HCT116 (cell line): Measurements from ENCODE around the gene WNK1. TPM values are rescaled to one million over a fixed set of nuclear protein-coding genes. Genes with fewer than 3 reads are reported as not detected.

ENCODE experiments used
- ATAC-seq: fragments of 200-7000 bp; cut with Tn5 transposase; 2 replicates; pipeline ENCODE4 v1.9.1; 2020; ENCODE audit warnings: mild to moderate bottlenecking, moderate library complexity
- BruUV-seq: library from RNA; stranded (reverse); fragments of 400-500 nt; replicated peaks from 2 replicates; lab custom pipeline; 2021; lab: Mats Ljungman, UMichigan
- CTCF ChIA-PET: fragments of 300-600 bp; sonication (Branson Sonifier 250); formaldehyde crosslinking; loops from one replicate; lab custom pipeline; 2021; ENCODE audit warnings: antibody characterized with exemption; lab: Charles Lee
- POLR2A ChIA-PET: fragments of 300-600, 350-600 bp; sonication (Branson Sonifier 250); formaldehyde crosslinking; loops from one replicate; lab custom pipeline; 2021; ENCODE audit warnings: antibody characterized with exemption; lab: Charles Lee
- RAD21 ChIA-PET, 2 experiments: fragments of 300-600 bp; sonication (Branson Sonifier 250); formaldehyde crosslinking; loops; one replicate each; lab custom pipeline; 2023; ENCODE audit warnings: low total read pairs in 2 of 2; ENCODE audit not compliant: uncharacterized antibody in 2 of 2, unreplicated experiment in 2 of 2, low non-redundant PET in 1 of 2; lab: Charles Lee
- DNase-seq: peaks from one replicate; pipeline ENCODE4 v3.0.0-alpha.2; 2010; ENCODE audit warnings: low read depth, low spot score
- H2AFZ ChIP-seq: fragments of 200-600 bp; shearing (Covaris generic), sonication (generic); 2 replicates; pipeline ENCODE4 v1.6.1; 2017; ENCODE audit warnings: low read depth, mixed run types, mixed read lengths, antibody characterized with exemption, low read length; ENCODE audit not compliant: poor library complexity, severe bottlenecking
- H3K27ac ChIP-seq: 2 replicates; pipeline ENCODE4 v1.5.1; 2012; ENCODE audit warnings: low read depth, low read length
- H3K27me3 ChIP-seq: fragments of 200-600 bp; sonication (generic); 2 replicates; pipeline ENCODE4 v1.6.1; 2016; ENCODE audit warnings: mixed run types, low read length, mixed read lengths; ENCODE audit not compliant: insufficient read depth
- H3K36me3 ChIP-seq, 2 experiments: fragments of 200-500 bp in 1 of 2; fragments of 200-600 bp in 1 of 2; sonication (Bioruptor generic) in 1 of 2; sonication (generic) in 1 of 2; 2 replicates each; pipeline versions ENCODE4 v1.5.1 to v1.6.1; 2014 to 2016; ENCODE audit warnings: low read length in 2 of 2, inconsistent platforms in 1 of 2, mixed read lengths in 1 of 2, mixed run types in 1 of 2; ENCODE audit not compliant: insufficient read depth in 2 of 2, control insufficient read depth in 1 of 2
- H3K4me1 ChIP-seq, 2 experiments: fragments of 200-600 bp in 1 of 2; sonication (generic) in 1 of 2; 2 replicates each; pipeline versions ENCODE4 v1.5.1 to v1.6.1; 2012 to 2017; ENCODE audit warnings: low read length in 2 of 2, inconsistent platforms in 1 of 2, mild to moderate bottlenecking in 1 of 2, mixed read lengths in 1 of 2, mixed run types in 1 of 2, moderate library complexity in 1 of 2; ENCODE audit not compliant: insufficient read depth in 2 of 2, control insufficient read depth in 1 of 2
- H3K4me2 ChIP-seq: fragments of 200-600 bp; sonication (generic); 2 replicates; pipeline ENCODE4 v1.6.1; 2017; ENCODE audit warnings: mixed run types, low read length, mixed read lengths
- H3K4me3 ChIP-seq, 2 experiments: fragments of 200-600 bp in 1 of 2; sonication (generic) in 1 of 2; replicated peaks in 1 of 2; 2 replicates each; pipeline ENCODE4 v1.5.1; 2011 to 2016; ENCODE audit warnings: low read length in 2 of 2, control low read depth in 1 of 2, low read depth in 1 of 2, mild to moderate bottlenecking in 1 of 2, mixed read lengths in 1 of 2, mixed run types in 1 of 2
- H3K79me2 ChIP-seq: fragments of 200-600 bp; sonication (generic); 2 replicates; pipeline ENCODE4 v1.6.1; 2017; ENCODE audit warnings: mild to moderate bottlenecking, mixed run types, low read length, moderate library complexity, mixed read lengths; ENCODE audit not compliant: insufficient read depth
- H3K9ac ChIP-seq: fragments of 200-600 bp; sonication (generic); 2 replicates; pipeline ENCODE4 v1.6.1; 2016; ENCODE audit warnings: low read length, mixed read lengths
- H3K9me2 ChIP-seq: fragments of 200-600 bp; sonication (generic), shearing (Covaris generic); 2 replicates; pipeline ENCODE4 v1.6.1; 2017; ENCODE audit warnings: mixed run types, mild to moderate bottlenecking, moderate library complexity; ENCODE audit not compliant: insufficient read depth
- H3K9me3 ChIP-seq, 2 experiments: fragments of 200-500 bp in 1 of 2; fragments of 200-600 bp in 1 of 2; sonication (Bioruptor generic) in 1 of 2; sonication (generic) in 1 of 2; 2 replicates each; pipeline ENCODE4 v1.6.1; 2014 to 2017; ENCODE audit warnings: low read length in 2 of 2, mixed read lengths in 2 of 2, inconsistent platforms in 1 of 2, low read depth in 1 of 2, mild to moderate bottlenecking in 1 of 2, mixed run types in 1 of 2, moderate library complexity in 1 of 2; ENCODE audit not compliant: control insufficient read depth in 1 of 2, insufficient read depth in 1 of 2
- H4K20me1 ChIP-seq: fragments of 200-600 bp; sonication (generic), shearing (Covaris generic); 2 replicates; pipeline ENCODE4 v1.6.1; 2017; ENCODE audit warnings: mixed run types, mild to moderate bottlenecking, moderate library complexity; ENCODE audit not compliant: insufficient read depth
- ATF3 ChIP-seq: IDR thresholded peaks from 2 replicates; pipeline ENCODE4 v1.6.1; 2012
- CBX3 ChIP-seq: IDR thresholded peaks from 2 replicates; pipeline ENCODE4 v1.6.1; 2012; ENCODE audit warnings: low read depth
- CEBPB ChIP-seq: IDR thresholded peaks from 2 replicates; pipeline ENCODE4 v1.6.1; 2012; ENCODE audit warnings: low read depth
- EZH2 ChIP-seq: fragments of 200-600 bp; sonication (generic); IDR thresholded peaks from 2 replicates; pipeline ENCODE4 v1.6.1; 2017; ENCODE audit warnings: antibody characterized with exemption, mixed run types
- FOSL1 ChIP-seq: IDR thresholded peaks from 2 replicates; pipeline ENCODE4 v1.6.1; 2012; ENCODE audit warnings: low read depth
- JUND ChIP-seq: IDR thresholded peaks from 2 replicates; pipeline ENCODE4 v1.6.1; 2012
- POLR2A ChIP-seq: IDR thresholded peaks from 2 replicates; pipeline ENCODE4 v1.7.0; 2011; ENCODE audit warnings: borderline replicate concordance; ENCODE audit not compliant: insufficient read depth, insufficient read length; ENCODE audit errors: extremely low read depth
- POLR2AphosphoS5 ChIP-seq: IDR thresholded peaks from 2 replicates; pipeline ENCODE4 v1.6.1; 2011; ENCODE audit warnings: mild to moderate bottlenecking, low read depth, low read length, moderate library complexity
- RAD21 ChIP-seq: IDR thresholded peaks from 2 replicates; pipeline ENCODE4 v1.6.1; 2012; ENCODE audit warnings: low read depth, mild to moderate bottlenecking
- REST ChIP-seq: IDR thresholded peaks from 2 replicates; pipeline ENCODE4 v1.6.1; 2012; ENCODE audit warnings: low read depth
- SIN3A ChIP-seq: IDR thresholded peaks from 2 replicates; pipeline ENCODE4 v1.6.1; 2012; ENCODE audit warnings: low read depth
- SP1 ChIP-seq: IDR thresholded peaks from 2 replicates; pipeline ENCODE4 v1.6.1; 2012; ENCODE audit warnings: low read depth
- SRF ChIP-seq: IDR thresholded peaks from 2 replicates; pipeline ENCODE4 v1.6.1; 2012; ENCODE audit warnings: low read depth
- TCF7L2 ChIP-seq: IDR thresholded peaks from 2 replicates; pipeline ENCODE4 v1.7.0; 2011; ENCODE audit warnings: borderline replicate concordance, inconsistent platforms; ENCODE audit not compliant: insufficient read depth, insufficient read length; ENCODE audit errors: extremely low read depth
- YY1 ChIP-seq: IDR thresholded peaks from 2 replicates; pipeline ENCODE4 v1.6.1; 2011; ENCODE audit warnings: low read length, low read depth, moderate library complexity, mild to moderate bottlenecking; ENCODE audit not compliant: insufficient replicate concordance; ENCODE audit errors: extremely low read depth
- ZBTB33 ChIP-seq: IDR thresholded peaks from 2 replicates; pipeline ENCODE4 v1.6.1; 2011; ENCODE audit warnings: mild to moderate bottlenecking, low read length, moderate library complexity; ENCODE audit not compliant: insufficient replicate concordance; ENCODE audit errors: extremely low read depth
- ZFX ChIP-seq: fragments of 450-650 bp; IDR thresholded peaks from 2 replicates; pipeline ENCODE4 v1.6.1; 2017
- ZNF274 ChIP-seq: fragments of 200-500 bp; sonication (Bioruptor generic); IDR thresholded peaks from 2 replicates; pipeline ENCODE4 v1.6.1; 2014; ENCODE audit warnings: mild to moderate bottlenecking, low read depth, low read length, inconsistent platforms
- intact Hi-C: fragments of 100-400 bp; cut with micrococcal nuclease; formaldehyde crosslinking; loops from 2 replicates; pipeline ENCODE4 v1.10.0; 2022
- total RNA-seq: library from RNA; stranded (reverse); gene quantifications from one replicate; pipeline ENCODE4 v1.2.1, GENCODE V29; 2021; ENCODE audit not compliant: unreplicated experiment

Gene WNK1
- total RNA-seq, 1 experiment from 2014 or later, result 81.0 TPM

GRCh38 chr12:873954-874353 lies 121.6 kb downstream of the WNK1 start:
- Histone ChIP-seq H3K79me2 (0 out of 2 replicates have a peak, but pooled peaks cover 3% of the 10 kb centered on the region), H3K36me3 (peaks cover 15 to 17% of the 10 kb centered on the region in 2 experiments), H3K4me3 (no peak overlapping the region), H3K4me1 (no peaks in the 10 kb centered on the region), H3K27me3 (no peaks in the 10 kb centered on the region), H3K27ac (no peak overlapping the region), H3K9ac (no peak overlapping the region), H3K4me2 (no peak overlapping the region), H2AFZ (no peak overlapping the region), H3K9me3 (no peaks in the 10 kb centered on the region), H3K9me2 (no peaks in the 10 kb centered on the region), H4K20me1 (no peaks in the 10 kb centered on the region)
- ChIA-PET CTCF (no interaction called here), RAD21 (no interaction called here), POLR2A (no interaction called here)
- intact Hi-C loops, result no loop called here
- no TSS peak for BruUV-seq
- DNase-seq, result no peak
- TF ChIP-seq ZNF274 (no peak), FOSL1 (no peak), TCF7L2 (no peak), CEBPB (no peak), JUND (no peak), SP1 (no peak), REST (no peak), POLR2AphosphoS5 (no peak), ZFX (no peak), RAD21 (no peak), YY1 (no peak), SRF (no peak), ZBTB33 (no peak), ATF3 (no peak), EZH2 (no peak), POLR2A (no peak), SIN3A (no peak), CBX3 (no peak)
- ATAC-seq, result no peak
